Activated CD8-positive, alpha-beta memory T cell treated with anti-CD3 and anti-CD28 coated beads, Interleukin-2, amount 50 U/mL, for 1 hour (primary cell): ENCODE results near the gene PCDHB6.
"Not testable (repeated sequence)": the region's sequence is repeated elsewhere in the genome, so short reads cannot be mapped to it uniquely, and the experiment has no call there.

ENCODE experiments used
- DNase-seq: peaks from one replicate; pipeline ENCODE4 v3.0.0-alpha.2; 2020; ENCODE audit errors: extremely low read depth

PCDHB6 gene

DNA sequence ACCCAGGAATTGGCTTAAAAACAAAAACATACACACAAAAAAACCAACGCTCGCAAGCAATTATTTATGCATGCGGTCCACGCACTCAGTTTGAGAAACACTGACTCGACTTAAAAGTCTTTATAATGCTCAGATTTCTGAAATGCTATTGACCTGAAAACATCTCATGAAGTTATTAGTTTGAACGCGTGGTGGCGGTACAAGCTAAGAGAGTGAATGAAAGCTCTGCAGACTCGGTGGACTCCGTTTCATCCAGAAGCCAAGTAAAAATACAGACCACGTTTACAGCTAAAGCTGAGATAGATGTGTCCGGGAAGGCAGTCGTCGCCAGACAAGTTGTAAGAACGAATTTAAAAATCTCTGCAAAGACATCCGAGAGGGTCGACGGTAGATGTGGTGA, at the start of gene PCDHB6:
Gene PCDHB6 (plus strand): TSS at position 246 of the 400 bp plus-strand sequence. CDS start 201 bp downstream, outside the sequence.
- DNase-seq: no peak

DNA sequence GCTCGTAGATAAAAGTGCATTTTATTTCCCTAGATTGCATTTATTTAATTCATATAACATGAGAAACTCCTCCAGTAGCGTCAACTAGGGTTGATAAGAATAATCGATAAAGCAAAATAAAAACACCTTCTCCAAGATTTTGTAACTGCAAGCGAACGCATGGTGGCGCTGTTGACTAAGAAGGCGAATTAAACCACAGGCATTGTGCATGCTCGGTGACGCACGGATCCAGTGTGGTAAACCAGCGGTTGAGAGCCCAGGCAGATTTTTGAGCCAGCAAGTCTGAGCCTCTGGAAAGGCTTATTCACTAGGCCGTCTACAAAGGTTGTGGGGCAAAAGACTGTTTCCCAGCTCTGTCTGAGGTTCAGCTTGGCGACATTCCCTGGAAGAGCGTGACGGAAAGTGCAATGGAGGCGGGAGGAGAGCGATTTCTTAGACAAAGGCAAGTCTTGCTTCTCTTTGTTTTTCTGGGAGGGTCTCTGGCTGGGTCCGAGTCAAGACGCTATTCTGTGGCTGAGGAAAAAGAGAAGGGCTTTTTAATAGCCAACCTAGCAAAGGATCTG, 49.5 kb upstream of the PCDHB6 start, which contains the start of gene PCDHB3:
Gene PCDHB3 (plus strand): TSS at position 231 of the 563 bp plus-strand sequence. CDS start 177 bp downstream, at position 408.
- DNase-seq: no peak

DNA sequence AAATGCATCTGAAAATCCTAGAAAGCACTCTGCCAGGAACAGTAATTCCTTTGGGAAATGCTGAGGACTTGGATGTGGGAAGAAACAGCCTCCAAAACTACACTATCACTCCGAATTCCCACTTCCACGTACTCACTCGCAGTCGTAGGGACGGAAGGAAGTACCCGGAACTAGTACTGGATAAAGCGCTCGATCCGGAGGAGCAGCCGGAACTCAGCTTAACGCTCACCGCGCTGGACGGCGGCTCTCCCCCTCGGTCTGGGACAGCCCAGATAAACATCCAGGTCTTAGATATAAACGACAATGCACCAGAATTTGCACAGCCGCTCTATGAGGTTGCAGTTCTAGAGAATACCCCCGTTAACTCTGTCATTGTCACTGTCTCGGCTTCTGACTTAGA, 48.8 kb upstream of the PCDHB6 start:
- no peak for DNase-seq

DNA sequence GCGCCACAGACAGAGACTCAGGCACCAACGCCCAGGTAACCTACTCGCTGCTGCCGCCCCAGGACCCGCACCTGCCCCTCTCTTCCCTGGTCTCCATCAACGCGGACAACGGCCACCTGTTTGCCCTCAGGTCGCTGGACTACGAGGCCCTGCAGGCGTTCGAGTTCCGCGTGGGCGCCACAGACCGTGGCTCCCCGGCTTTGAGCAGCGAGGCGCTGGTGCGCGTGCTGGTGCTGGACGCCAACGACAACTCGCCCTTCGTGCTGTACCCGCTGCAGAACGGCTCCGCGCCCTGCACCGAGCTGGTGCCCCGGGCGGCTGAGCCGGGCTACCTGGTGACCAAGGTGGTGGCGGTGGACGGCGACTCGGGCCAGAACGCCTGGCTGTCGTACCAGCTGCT, 47.8 kb upstream of the PCDHB6 start:
- DNase-seq: not testable (repeated sequence)

DNA sequence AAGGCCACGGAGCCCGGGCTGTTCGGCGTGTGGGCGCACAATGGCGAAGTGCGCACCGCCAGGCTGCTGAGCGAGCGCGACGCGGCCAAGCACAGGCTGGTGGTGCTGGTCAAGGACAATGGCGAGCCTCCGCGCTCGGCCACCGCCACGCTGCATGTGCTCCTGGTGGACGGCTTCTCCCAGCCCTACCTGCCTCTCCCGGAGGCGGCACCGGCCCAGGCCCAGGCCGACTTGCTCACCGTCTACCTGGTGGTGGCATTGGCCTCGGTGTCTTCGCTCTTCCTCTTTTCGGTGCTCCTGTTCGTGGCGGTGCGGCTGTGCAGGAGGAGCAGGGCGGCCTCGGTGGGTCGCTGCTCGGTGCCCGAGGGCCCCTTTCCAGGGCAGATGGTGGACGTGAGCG, 47.4 kb upstream of the PCDHB6 start:
- not testable (repeated sequence) for DNase-seq

DNA sequence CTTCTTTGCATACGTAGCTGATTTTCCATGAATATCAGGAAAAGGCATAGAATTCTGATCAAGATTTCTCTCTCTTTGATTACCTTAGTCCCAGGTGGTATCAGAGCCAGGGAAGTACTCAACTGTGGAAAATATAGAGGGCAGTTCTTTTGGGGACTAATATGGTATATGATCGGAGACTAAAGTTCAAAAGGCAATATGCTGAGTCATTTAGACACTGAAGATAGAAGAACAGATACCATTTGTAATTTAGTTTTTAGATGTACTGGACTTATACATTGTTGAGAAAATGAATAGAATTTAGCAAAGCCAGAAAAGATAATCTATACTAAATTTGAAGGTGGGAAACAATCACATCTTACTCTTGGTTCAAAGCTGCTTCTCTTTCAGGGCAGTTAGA, 44.5 kb upstream of the PCDHB6 start:
- DNase-seq: no peak

DNA sequence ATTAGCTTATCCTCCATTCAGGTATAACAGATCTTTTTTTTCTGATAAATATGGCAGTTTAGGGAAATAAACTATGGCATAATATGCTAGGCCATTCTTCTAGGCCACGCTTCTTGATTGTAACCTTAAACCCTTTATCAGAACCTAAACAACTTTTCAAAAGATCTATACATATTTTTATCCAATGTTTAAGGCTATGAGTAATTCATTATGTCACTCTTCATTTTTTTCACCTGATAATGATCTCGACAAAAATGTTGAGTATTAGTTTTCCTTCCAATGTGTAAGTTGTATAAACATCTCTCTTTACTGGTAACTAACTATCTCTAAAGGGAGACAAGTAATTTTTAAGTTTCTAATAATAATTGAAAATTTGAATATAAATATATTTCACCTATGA, 30.6 kb upstream of the PCDHB6 start:
- DNase-seq: no peak

DNA sequence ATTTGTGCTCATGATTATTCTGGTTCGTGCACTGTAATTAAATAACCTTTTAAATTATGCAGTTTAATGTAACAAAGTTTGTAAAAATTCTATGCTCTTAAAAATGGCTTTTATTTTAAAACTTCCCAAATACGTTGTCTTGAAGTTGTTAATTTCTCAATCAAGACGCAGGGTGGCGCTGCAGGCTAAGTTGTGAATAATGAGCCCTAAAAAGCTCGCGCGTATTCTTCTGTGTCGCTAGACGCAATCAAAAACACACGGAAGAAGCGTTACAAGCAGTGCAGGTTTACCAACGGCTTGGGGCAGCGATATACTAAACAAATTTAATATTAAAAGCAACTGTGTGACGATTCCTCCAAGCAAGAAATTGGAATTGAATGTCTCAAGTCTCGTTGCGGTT, 28.3 kb upstream of the PCDHB6 start, which contains the start of gene PCDHB4:
Gene PCDHB4 (plus strand): TSS at position 256 of the 400 bp plus-strand sequence. CDS start 181 bp downstream, outside the sequence.
- no peak for DNase-seq

DNA sequence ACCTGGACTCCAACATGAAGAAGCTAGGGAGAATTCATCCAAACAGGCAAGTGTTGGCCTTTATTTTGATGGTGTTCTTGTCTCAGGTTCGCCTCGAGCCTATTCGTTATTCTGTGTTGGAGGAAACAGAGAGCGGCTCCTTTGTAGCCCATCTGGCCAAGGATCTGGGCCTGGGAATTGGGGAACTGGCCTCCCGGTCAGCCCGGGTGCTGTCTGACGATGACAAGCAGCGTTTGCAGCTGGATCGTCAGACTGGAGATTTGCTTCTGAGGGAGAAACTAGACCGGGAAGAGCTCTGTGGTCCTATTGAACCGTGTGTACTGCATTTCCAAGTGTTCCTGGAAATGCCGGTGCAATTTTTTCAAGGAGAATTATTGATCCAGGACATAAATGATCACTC, 27.9 kb upstream of the PCDHB6 start:
- no peak for DNase-seq

DNA sequence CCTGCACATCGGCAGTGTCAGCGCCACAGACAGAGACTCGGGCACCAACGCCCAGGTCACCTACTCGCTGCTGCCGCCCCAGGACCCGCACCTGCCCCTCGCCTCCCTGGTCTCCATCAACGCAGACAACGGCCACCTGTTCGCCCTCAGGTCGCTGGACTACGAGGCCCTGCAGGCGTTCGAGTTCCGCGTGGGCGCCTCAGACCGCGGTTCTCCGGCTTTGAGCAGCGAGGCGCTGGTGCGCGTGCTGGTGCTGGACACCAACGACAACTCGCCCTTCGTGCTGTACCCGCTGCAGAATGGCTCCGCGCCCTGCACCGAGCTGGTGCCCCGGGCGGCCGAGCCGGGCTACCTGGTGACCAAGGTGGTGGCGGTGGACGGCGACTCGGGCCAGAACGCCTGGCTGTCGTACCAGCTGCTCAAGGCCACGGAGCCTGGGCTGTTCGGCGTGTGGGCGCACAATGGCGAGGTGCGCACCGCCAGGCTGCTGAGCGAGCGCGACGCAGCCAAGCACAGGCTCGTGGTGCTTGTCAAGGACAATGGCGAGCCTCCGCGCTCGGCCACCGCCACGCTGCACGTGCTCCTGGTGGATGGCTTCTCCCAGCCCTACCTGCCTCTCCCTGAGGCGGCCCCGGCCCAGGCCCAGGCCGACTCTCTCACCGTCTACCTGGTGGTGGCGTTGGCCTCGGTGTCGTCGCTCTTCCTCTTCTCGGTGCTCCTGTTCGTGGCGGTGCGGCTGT, 26.3 kb upstream of the PCDHB6 start:
- not testable (repeated sequence) for DNase-seq

DNA sequence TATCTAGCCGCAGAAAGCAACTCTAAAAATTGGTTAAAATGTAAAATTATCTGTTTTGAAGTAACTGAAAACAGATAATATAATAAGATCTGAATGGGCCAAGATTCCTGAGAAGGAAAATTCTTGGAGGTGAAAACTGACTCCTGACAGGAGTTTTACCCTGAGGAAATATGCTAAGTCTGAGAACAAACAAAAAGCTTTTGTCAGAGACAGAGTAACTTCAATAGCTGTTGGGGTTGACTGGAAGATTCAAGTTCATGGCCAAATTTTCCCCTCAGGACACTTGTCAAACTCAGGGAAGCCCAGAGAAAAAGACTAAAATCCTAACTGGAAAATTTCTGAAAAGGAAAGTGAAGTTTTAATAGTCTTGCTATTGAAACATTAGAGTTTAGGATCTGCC, 22.6 kb upstream of the PCDHB6 start:
- DNase-seq: no peak

DNA sequence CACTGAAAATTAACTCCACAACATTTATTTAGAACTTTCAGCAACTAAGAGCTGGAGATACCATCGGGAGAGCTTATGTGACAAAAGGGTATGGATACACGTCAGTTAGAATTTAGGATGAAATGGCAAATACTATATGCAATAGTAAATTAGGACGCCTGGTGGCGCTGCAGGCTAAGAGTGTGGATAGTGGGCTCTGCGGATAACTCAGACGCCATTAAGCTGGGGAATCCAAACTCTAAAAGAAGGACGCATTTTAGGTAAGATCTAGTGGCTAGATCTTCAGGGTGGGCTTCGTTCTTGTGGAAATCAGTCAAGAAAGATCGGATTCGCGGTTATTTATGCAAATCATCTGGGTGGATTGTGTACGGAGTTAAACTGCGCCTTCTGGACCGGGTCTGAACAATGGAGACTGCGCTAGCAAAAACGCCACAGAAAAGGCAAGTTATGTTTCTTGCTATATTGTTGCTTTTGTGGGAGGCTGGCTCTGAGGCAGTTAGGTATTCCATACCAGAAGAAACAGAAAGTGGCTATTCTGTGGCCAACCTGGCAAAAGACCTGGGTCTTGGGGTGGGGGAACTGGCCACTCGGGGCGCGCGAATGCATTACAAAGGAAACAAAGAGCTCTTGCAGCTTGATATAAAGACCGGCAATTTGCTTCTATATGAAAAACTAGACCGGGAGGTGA, 14.7 kb upstream of the PCDHB6 start, which contains the start of gene PCDHB5:
Gene PCDHB5 (plus strand): TSS at position 177 of the 688 bp plus-strand sequence. CDS start 229 bp downstream, at position 406.
- DNase-seq: no peak

DNA sequence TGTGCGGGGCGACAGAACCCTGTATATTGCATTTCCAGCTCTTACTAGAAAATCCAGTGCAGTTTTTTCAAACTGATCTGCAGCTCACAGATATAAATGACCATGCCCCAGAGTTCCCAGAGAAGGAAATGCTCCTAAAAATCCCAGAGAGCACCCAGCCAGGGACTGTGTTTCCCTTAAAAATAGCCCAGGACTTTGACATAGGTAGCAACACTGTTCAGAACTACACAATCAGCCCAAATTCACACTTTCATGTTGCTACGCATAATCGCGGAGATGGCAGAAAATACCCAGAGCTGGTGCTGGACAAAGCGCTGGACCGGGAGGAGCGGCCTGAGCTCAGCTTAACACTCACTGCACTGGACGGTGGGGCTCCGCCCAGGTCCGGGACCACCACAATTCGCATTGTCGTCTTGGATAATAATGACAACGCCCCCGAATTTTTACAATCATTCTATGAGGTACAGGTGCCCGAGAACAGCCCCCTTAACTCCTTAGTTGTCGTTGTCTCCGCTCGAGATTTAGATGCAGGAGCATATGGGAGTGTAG, 14.1 kb upstream of the PCDHB6 start:
- no peak for DNase-seq

DNA sequence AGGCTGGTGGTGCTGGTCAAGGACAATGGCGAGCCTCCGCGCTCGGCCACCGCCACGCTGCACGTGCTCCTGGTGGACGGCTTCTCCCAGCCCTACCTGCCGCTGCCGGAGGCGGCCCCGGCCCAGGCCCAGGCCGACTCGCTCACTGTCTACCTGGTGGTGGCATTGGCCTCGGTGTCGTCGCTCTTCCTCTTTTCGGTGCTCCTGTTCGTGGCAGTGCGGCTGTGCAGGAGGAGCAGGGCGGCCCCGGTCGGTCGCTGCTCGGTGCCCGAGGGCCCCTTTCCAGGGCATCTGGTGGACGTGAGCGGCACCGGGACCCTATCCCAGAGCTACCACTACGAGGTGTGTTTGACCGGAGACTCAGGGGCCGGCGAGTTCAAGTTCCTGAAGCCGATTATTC, 12.5 kb upstream of the PCDHB6 start:
- not testable (repeated sequence) for DNase-seq

DNA sequence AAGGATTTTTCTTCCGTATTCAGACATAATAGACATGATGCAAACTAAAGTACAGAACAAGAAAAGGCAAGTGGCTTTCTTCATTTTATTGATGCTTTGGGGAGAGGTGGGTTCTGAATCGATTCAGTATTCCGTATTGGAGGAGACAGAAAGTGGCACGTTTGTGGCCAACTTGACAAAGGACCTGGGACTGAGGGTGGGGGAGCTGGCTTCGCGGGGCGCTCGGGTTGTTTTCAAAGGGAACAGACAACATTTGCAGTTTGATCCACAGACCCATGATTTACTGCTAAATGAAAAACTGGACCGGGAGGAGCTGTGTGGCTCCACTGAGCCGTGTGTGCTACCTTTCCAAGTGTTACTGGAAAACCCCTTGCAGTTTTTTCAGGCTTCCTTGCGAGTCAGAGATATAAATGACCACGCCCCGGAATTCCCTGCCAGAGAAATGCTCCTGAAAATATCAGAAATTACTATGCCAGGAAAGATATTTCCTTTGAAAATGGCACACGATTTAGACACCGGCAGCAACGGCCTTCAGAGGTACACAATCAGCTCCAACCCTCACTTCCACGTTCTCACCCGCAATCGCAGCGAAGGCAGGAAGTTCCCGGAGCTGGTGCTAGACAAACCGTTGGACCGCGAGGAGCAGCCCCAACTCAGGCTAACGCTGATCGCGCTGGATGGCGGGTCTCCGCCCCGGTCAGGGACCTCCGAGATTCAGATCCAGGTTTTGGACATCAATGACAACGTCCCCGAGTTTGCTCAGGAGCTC, 551 bp downstream of the PCDHB6 start:
- DNase-seq: no peak

DNA sequence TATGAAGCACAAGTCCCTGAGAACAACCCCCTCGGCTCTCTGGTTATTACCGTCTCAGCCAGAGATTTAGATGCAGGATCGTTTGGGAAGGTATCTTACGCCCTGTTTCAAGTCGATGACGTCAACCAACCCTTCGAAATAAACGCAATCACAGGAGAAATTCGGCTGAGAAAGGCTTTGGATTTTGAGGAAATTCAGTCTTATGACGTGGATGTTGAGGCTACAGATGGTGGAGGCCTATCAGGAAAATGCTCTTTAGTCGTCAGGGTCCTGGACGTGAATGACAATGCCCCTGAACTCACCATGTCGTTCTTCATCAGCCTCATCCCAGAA, 1.1 kb downstream of the PCDHB6 start:
- no peak for DNase-seq

DNA sequence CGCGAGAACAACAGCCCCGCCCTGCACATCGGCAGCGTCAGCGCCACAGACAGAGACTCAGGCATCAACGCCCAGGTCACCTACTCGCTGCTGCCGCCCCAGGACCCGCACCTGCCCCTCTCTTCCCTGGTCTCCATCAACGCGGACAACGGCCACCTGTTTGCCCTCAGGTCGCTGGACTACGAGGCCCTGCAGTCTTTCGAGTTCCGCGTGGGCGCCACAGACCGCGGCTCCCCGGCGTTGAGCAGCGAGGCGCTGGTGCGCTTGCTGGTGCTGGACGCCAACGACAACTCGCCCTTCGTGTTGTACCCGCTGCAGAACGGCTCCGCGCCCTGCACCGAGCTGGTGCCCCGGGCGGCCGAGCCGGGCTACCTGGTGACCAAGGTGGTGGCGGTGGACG, 1.8 kb downstream of the PCDHB6 start:
- DNase-seq: not testable (repeated sequence)

DNA sequence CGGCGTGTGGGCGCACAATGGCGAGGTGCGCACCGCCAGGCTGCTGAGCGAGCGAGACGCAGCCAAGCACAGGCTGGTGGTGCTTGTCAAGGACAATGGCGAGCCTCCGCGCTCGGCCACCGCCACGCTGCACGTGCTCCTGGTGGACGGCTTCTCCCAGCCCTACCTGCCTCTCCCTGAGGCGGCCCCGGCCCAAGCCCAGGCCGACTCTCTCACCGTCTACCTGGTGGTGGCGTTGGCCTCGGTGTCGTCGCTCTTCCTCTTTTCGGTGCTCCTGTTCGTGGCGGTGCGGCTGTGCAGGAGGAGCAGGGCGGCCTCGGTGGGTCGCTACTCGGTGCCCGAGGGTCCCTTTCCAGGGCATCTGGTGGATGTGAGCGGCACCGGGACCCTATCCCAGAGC, 2.2 kb downstream of the PCDHB6 start:
- DNase-seq: not testable (repeated sequence)

DNA sequence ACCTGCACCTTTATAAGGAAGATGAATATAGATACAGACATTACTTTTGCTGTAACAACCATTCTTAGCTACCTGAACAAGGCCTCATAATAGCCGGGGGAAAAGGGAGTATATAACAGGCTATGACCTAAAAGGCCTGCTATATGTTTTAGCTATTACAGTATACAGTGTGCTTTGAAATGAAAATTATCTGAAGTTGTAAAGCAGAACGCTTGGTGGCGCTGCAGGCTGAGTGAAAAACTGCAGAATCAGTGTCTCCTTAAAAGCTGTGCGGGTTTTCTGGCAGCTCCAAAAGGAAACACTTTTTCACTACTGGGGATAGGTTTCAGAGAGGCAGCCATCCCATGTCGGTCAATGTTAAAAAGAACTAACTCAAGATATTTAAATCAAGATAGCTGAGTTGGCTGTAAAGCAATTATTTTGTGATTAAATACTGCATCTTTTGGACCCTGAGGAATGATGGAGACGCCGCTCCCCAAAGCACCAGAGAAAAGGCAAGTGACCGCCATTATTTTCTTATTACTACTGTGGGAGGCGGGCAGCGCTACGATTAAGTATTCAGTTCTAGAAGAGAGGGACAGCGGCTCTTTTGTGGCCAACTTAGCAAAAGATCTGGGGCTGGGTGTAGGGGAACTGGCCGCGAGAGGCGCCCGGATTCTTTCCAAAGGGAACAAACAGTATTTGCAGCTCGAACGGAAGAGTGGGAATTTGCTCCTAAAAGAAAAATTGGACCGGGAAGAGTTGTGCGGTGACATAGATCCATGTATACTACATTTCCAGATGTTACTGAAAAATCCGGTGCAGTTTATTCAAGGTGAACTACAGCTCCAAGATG, 5.9 kb downstream of the PCDHB6 start:
- DNase-seq: no peak

DNA sequence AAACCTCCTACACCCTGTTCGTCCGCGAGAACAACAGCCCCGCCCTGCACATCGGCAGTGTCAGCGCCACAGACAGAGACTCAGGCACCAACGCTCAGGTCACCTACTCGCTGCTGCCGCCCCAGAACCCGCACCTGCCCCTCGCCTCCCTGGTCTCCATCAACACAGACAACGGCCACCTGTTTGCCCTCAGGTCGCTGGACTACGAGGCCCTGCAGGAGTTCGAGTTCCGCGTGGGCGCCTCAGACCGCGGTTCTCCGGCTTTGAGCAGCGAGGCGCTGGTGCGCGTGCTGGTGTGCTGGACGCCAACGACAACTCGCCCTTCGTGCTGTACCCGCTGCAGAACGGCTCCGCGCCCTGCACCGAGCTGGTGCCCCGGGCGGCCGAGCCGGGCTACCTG, 7.5 kb downstream of the PCDHB6 start:
- DNase-seq: not testable (repeated sequence)

DNA sequence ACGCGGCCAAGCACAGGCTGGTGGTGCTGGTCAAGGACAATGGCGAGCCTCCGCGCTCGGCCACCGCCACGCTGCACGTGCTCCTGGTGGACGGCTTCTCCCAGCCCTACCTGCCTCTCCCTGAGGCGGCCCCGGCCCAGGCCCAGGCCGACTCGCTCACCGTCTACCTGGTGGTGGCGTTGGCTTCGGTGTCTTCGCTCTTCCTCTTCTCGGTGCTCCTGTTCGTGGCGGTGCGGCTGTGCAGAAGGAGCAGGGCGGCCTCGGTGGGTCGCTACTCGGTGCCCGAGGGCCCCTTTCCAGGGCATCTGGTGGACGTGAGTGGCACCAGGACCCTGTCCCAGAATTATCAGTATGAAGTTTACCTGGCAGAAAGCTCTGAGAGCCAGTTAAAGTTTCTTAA, 8.0 kb downstream of the PCDHB6 start:
- not testable (repeated sequence) for DNase-seq
